ENCODE measurements around the gene PRPF40B. TPM values are rescaled to one million over a fixed set of nuclear protein-coding genes. Genes with fewer than 3 reads are reported as not detected.

Gene PRPF40B
- total and polyA plus RNA-seq, 11 donors: 12.0 to 25.5 (median 20.9) TPM

DNA sequence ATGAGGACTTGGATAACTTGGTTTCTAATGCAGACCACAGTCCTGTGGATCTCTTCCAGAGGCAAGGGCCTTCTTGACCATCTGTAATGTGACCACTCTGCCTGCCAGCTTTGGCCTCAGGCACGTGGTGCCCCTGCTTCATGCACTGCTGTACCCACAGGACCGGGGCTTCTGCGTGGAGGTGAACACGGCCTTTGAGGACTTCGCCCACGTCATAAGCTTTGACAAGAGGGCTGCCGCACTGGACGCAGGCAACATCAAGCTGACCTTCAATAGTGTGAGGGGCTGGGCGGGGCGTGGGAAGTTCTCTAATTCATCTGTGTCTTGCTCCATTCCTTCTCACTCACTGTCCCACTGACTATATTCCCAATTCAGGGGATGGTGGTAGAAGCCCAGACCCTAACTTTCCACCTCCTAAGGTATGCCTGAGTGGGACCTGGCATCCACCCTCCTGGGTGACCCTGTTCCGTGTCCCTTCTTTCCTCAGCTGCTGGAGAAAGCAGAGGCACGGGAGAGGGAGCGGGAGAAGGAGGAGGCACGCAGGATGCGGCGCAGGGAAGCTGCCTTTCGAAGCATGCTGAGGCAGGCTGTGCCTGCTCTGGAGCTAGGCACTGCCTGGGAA lies 18.5 kb downstream of the PRPF40B start:
- no peak for ATAC-seq
- peak in 2 of 5 donors; percentile 22 to 36 for DNase-seq
- no peak overlapping the region for H3K27ac ChIP-seq
- intact Hi-C loops (cut with DNase I): loop anchor here in 1 of 10 donors (10.0 kb wide), 1 partner anchor 193 kb away; no protein-coding TSS in a partner anchor
- H3K4me1 ChIP-seq: peaks cover 0 to 39% (median 29%) of the 10 kb centered on the region in 12 donors
- TF ChIP-seq, protein P1, sequence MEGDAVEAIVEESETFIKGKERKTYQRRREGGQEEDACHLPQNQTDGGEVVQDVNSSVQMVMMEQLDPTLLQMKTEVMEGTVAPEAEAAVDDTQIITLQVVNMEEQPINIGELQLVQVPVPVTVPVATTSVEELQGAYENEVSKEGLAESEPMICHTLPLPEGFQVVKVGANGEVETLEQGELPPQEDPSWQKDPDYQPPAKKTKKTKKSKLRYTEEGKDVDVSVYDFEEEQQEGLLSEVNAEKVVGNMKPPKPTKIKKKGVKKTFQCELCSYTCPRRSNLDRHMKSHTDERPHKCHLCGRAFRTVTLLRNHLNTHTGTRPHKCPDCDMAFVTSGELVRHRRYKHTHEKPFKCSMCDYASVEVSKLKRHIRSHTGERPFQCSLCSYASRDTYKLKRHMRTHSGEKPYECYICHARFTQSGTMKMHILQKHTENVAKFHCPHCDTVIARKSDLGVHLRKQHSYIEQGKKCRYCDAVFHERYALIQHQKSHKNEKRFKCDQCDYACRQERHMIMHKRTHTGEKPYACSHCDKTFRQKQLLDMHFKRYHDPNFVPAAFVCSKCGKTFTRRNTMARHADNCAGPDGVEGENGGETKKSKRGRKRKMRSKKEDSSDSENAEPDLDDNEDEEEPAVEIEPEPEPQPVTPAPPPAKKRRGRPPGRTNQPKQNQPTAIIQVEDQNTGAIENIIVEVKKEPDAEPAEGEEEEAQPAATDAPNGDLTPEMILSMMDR (IDR thresholded peaks at IDR 0.05): no peak
- no peak for TF ChIP-seq POLR2A (IDR thresholded peaks at IDR 0.05)
- 85 to 91% (median 89%) methylated on average over 17 of the region's 17 CpGs for WGBS, 4 donors
- no peak overlapping the region for H3K4me3 ChIP-seq
- no peaks in the 10 kb centered on the region for H3K27me3 ChIP-seq
- H3K36me3 ChIP-seq: peaks cover 0 to 86% (median 73%) of the 10 kb centered on the region in 9 donors
- H3K9me3 ChIP-seq: no peaks in the 10 kb centered on the region

DNA sequence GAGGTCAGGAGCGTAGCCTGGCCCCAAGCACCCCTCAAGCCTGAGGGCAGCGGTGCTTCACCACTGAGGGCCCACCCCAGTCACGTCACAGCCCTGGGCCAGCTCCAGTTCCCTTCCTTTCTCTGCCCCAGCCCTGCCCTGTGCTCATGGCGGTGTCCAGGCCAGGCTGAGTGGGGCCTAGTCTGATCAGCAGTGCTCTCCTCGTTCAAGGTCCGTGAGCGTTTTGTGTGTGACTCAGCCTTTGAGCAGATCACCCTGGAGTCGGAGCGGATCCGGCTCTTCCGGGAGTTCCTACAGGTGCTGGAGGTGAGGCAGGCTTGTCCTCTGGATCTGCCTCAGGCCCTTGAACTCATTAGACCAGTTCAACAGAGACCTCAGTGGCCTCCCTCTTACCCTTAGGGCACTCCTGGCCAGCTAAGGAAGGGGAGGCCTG lies 19.0 kb downstream of the PRPF40B start:
- TF ChIP-seq, protein P1 (IDR thresholded peaks at IDR 0.05): no peak
- TF ChIP-seq POLR2A (IDR thresholded peaks at IDR 0.05): no peak
- H3K27me3 ChIP-seq: no peaks in the 10 kb centered on the region
- ATAC-seq (no peak), DNase-seq (peak in 1 of 5 donors; percentile 45)
- H3K36me3 ChIP-seq: peaks cover 0 to 87% (median 75%) of the 10 kb centered on the region in 9 donors
- intact Hi-C loops (cut with DNase I): loop anchor here in 1 of 10 donors (10.0 kb wide), 1 partner anchor 192 kb away; no protein-coding TSS in a partner anchor
- no peak overlapping the region for H3K4me3 ChIP-seq
- 80 to 89% (median 84%) methylated on average over 5 to 11 of the region's 11 CpGs for WGBS, 4 donors
- H3K9me3 ChIP-seq: no peaks in the 10 kb centered on the region
- H3K4me1 ChIP-seq: peaks cover 0 to 39% (median 30%) of the 10 kb centered on the region in 12 donors
- H3K27ac ChIP-seq: no peak overlapping the region

DNA sequence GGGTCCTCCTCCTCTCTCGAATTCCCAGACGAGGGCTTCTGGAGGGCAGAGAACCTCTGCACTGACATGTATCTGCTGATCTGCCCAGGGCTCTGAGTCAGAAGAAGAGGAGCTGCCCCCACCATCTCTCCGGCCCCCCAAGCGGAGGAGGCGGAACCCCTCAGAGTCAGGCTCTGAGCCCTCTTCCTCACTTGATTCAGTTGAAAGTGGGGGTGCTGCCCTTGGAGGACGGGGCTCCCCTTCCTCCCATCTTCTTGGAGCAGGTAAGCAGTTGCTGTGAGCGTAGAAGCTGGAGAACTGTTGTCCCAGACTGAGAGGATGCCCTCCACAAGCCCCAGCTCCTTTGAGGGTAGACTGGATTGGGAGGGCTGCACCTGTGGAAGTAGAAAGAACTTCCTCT lies 19.8 kb downstream of the PRPF40B start:
- H3K27me3 ChIP-seq: no peaks in the 10 kb centered on the region
- 87 to 93% (median 91%) methylated on average over 7 of the region's 7 CpGs for WGBS, 4 donors
- TF ChIP-seq, protein P1 (IDR thresholded peaks at IDR 0.05): no peak
- TF ChIP-seq POLR2A (IDR thresholded peaks at IDR 0.05): no peak
- no peak for ATAC-seq
- no peak overlapping the region for H3K27ac ChIP-seq
- H3K4me1 ChIP-seq: peaks cover 0 to 42% (median 30%) of the 10 kb centered on the region in 12 donors
- intact Hi-C loops (cut with DNase I): loop anchor here in 1 of 10 donors (10.0 kb wide), 1 partner anchor 192 kb away; no protein-coding TSS in a partner anchor
- H3K36me3 ChIP-seq: peaks cover 0 to 93% (median 78%) of the 10 kb centered on the region in 9 donors
- peak in 2 of 5 donors; percentile 19 to 30 for DNase-seq
- H3K9me3 ChIP-seq: no peaks in the 10 kb centered on the region
- H3K4me3 ChIP-seq: no peak overlapping the region

DNA sequence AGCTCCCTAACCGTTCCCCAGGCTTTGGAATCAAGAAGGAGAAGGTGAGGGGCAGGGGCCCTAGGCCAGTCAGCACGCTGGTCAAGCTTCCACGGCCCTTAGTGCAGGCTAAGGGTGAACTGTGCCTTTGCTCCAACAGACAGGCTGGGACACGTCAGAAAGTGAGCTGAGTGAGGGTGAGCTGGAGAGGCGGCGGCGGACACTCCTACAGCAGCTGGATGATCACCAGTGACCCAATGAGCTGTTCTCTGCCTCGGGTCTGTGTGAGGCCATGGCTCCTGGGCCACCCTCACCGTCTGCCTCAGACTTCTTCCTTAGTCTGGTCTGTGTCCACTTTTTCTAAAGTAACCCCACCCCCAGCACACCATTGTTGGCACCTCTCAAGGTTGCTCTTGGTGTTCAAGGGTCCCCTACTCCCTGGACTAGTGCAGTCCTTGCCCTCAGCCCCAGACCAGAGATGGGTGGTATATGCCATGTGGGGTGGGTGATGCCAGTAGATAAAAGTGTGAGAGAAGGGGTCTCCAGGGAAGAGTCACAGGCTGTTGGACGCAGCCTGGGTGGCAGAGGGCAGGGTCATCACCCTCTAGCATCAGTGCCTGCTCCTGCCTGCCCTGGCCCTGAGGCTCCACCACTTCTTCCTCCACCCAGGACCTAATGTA lies 20.7 kb downstream of the PRPF40B start:
- Histone ChIP-seq H3K27me3 (no peaks in the 10 kb centered on the region), H3K4me1 (peaks cover 0 to 51% (median 38%) of the 10 kb centered on the region in 12 donors), H3K27ac (peak overlapping the region in 2 of 12 donors; percentile 38 to 58), H3K4me3 (no peak overlapping the region), H3K36me3 (peaks cover 0 to 95% (median 82%) of the 10 kb centered on the region in 9 donors), H3K9me3 (no peaks in the 10 kb centered on the region)
- 68 to 73% (median 72%) methylated on average over 10 of the region's 10 CpGs for WGBS, 4 donors
- DNase-seq: peak in 2 of 5 donors; percentile 61 to 63
- peak; percentile 3 to 50 (median 6) for ATAC-seq
- intact Hi-C loops (cut with DNase I): loop anchor here (1.0 to 10.0 kb wide), 6 partner anchors 31 to 191 kb away; partner anchors contain the start of gene FMNL3 (in 8 of the 10)
- TF ChIP-seq, protein P1 (IDR thresholded peaks at IDR 0.05): no peak
- no peak for TF ChIP-seq POLR2A (IDR thresholded peaks at IDR 0.05)
